GM12878 (cell line): Measurements from ENCODE around the gene SCN5A. TPM values are rescaled to one million over a fixed set of nuclear protein-coding genes. Genes with fewer than 3 reads are reported as not detected.

ENCODE experiments used
- ATAC-seq: fragments of 200-7000 bp; cut with Tn5 transposase; 3 replicates; pipeline ENCODE4 v1.9.1; 2020; ENCODE audit warnings: mild to moderate bottlenecking, moderate library complexity
- BruUV-seq: library from RNA; stranded (reverse); fragments of 400-500 nt; replicated peaks from 2 replicates; lab custom pipeline; 2021; lab: Mats Ljungman, UMichigan
- CTCF ChIA-PET: fragments of 300-600 bp; sonication (Branson Sonifier 250); formaldehyde crosslinking; extraction: SDS; loops from one replicate; lab custom pipeline; 2021; ENCODE audit warnings: inconsistent platforms; lab: Yijun Ruan, JAX
- POLR2A ChIA-PET: fragments of 350-600 bp; formaldehyde crosslinking; extraction: SDS; loops from one replicate; lab custom pipeline; 2021; ENCODE audit warnings: inconsistent platforms; lab: Charles Lee
- RAD21 ChIA-PET: fragments of 300-600 bp; sonication (Branson Sonifier 250); formaldehyde crosslinking; loops from one replicate; lab custom pipeline; 2023; ENCODE audit warnings: antibody characterized with exemption; ENCODE audit not compliant: unreplicated experiment; lab: Charles Lee
- SMC1A ChIA-PET: fragments of 300-600 bp; sonication (Branson Sonifier 250); formaldehyde crosslinking; loops from one replicate; lab custom pipeline; 2023; ENCODE audit not compliant: unreplicated experiment, uncharacterized antibody; lab: Charles Lee
- DNase-seq: peaks from one replicate; pipeline ENCODE4 v3.0.0-alpha.2; 2011; ENCODE audit warnings: low read depth, low spot score
- FAIRE-seq: peaks from 3 replicates; lab custom pipeline; 2011; peaks lifted over from hg19 to GRCh38; lab: Jason Lieb, UNC
- H2AFZ ChIP-seq: 2 replicates; pipeline ENCODE4 v1.6.0; 2011; ENCODE audit warnings: low read depth, low read length, control low read depth; ENCODE audit not compliant: control insufficient read depth
- H3K27ac ChIP-seq: 2 replicates; pipeline ENCODE4 v1.5.1; 2011; ENCODE audit warnings: control low read depth; ENCODE audit not compliant: control insufficient read depth, insufficient read depth
- H3K27me3 ChIP-seq, 2 experiments: replicated peaks in 1 of 2; 2 replicates each; pipeline versions ENCODE4 v1.6.0 to v1.6.1; 2011; ENCODE audit warnings: low read length in 1 of 2; ENCODE audit not compliant: control insufficient read depth in 2 of 2, insufficient read depth in 2 of 2
- H3K36me3 ChIP-seq, 2 experiments: 2 replicates each; pipeline ENCODE4 v1.5.1; 2011; ENCODE audit warnings: low read length in 1 of 2; ENCODE audit not compliant: control insufficient read depth in 2 of 2, insufficient read depth in 2 of 2
- H3K4me1 ChIP-seq: 2 replicates; pipeline ENCODE4 v1.6.1; 2011; ENCODE audit warnings: mild to moderate bottlenecking, low read length, moderate library complexity, mixed read lengths; ENCODE audit not compliant: control insufficient read depth, insufficient read depth
- H3K4me2 ChIP-seq: 2 replicates; pipeline ENCODE4 v1.6.0; 2011; ENCODE audit warnings: control low read depth; ENCODE audit not compliant: control insufficient read depth, insufficient read depth
- H3K4me3 ChIP-seq: fragments of 200-600 bp; sonication (generic); 2 replicates; pipeline ENCODE4 v1.5.1; 2016
- H3K79me2 ChIP-seq: 2 replicates; pipeline ENCODE4 v1.6.0; 2011; ENCODE audit warnings: low read length; ENCODE audit not compliant: control insufficient read depth, insufficient read depth
- H3K9ac ChIP-seq: 2 replicates; pipeline ENCODE4 v1.8.0; 2011; ENCODE audit warnings: low read length, control low read depth, mixed read lengths; ENCODE audit not compliant: control insufficient read depth, insufficient read depth
- H3K9me3 ChIP-seq: replicated peaks from 3 replicates; pipeline ENCODE4 v1.5.1; 2011; ENCODE audit warnings: mild to moderate bottlenecking, low read length; ENCODE audit not compliant: control insufficient read depth, insufficient read depth
- H4K20me1 ChIP-seq: 2 replicates; pipeline ENCODE4 v1.6.0; 2011; ENCODE audit not compliant: control insufficient read depth, insufficient read depth
- BCL3 ChIP-seq: IDR thresholded peaks from 2 replicates; pipeline ENCODE4 v1.6.1; 2011; ENCODE audit warnings: borderline replicate concordance, low read depth, mild to moderate bottlenecking, moderate library complexity, low read length; ENCODE audit not compliant: insufficient read depth, poor library complexity, severe bottlenecking
- CTCF ChIP-seq, 3 experiments: IDR thresholded peaks in 2 of 3; conservative IDR thresholded peaks in 1 of 3; 2 replicates each; pipeline ENCODE4 v1.5.1; 2011; ENCODE audit warnings: low read depth in 3 of 3, low read length in 3 of 3, mild to moderate bottlenecking in 3 of 3, control low read depth in 2 of 3, moderate library complexity in 2 of 3, inconsistent platforms in 1 of 3, mixed read lengths in 1 of 3; ENCODE audit not compliant: control insufficient read depth in 2 of 3, insufficient read depth in 1 of 3; ENCODE audit errors: extremely low read depth in 1 of 3
- HDGF ChIP-seq: fragments of 450-650 bp; IDR thresholded peaks from 2 replicates; pipeline ENCODE4 v1.6.1; 2016; ENCODE audit warnings: antibody characterized with exemption
- IKZF1 ChIP-seq: fragments of 450-650 bp; conservative IDR thresholded peaks from 2 replicates; pipeline ENCODE4 v1.6.1; 2017; ENCODE audit warnings: antibody characterized with exemption, mild to moderate bottlenecking
- IRF3 ChIP-seq: fragments of 450-650 bp; IDR thresholded peaks from 2 replicates; pipeline ENCODE4 v1.6.1; 2014; ENCODE audit warnings: mild to moderate bottlenecking
- KDM1A ChIP-seq: fragments of 200-600 bp; sonication (generic); IDR thresholded peaks from 2 replicates; pipeline ENCODE4 v1.6.1; 2016; ENCODE audit warnings: borderline replicate concordance
- MYB ChIP-seq: fragments of 150-350 bp; IDR thresholded peaks from 2 replicates; pipeline ENCODE4 v1.6.1; 2014; ENCODE audit warnings: mild to moderate bottlenecking, low read depth, low read length, borderline replicate concordance
- PAX8 ChIP-seq: fragments of 450-650 bp; IDR thresholded peaks from 2 replicates; pipeline ENCODE4 v1.6.1; 2017; ENCODE audit warnings: mild to moderate bottlenecking, moderate library complexity
- POU2F2 ChIP-seq: IDR thresholded peaks from 3 replicates; pipeline ENCODE4 v1.6.1; 2011; ENCODE audit warnings: low read depth, mild to moderate bottlenecking, low read length, borderline replicate concordance
- PRDM15 ChIP-seq: fragments of 450-650 bp; formaldehyde crosslinking; IDR thresholded peaks from 2 replicates; pipeline ENCODE4 v1.4.0; 2020; ENCODE audit warnings: mild to moderate bottlenecking, moderate library complexity
- SMAD5 ChIP-seq: IDR thresholded peaks from 2 replicates; pipeline ENCODE4 v1.6.1; 2016; ENCODE audit warnings: antibody characterized with exemption, low read depth
- TBL1XR1 ChIP-seq: IDR thresholded peaks from 2 replicates; pipeline ENCODE4 v1.6.1; 2012; ENCODE audit warnings: low read depth, low read length, improper control_type of control experiment
- ZBTB33 ChIP-seq: fragments of 450-650 bp; IDR thresholded peaks from 2 replicates; pipeline ENCODE4 v1.6.1; 2017; ENCODE audit warnings: mild to moderate bottlenecking
- ZNF207 ChIP-seq: fragments of 450-650 bp; IDR thresholded peaks from 2 replicates; pipeline ENCODE4 v1.6.1; 2014; ENCODE audit warnings: antibody characterized with exemption, mild to moderate bottlenecking, borderline replicate concordance
- ZNF622 ChIP-seq: fragments of 450-650 bp; IDR thresholded peaks from 2 replicates; pipeline ENCODE4 v1.6.1; 2017; ENCODE audit warnings: mild to moderate bottlenecking, inconsistent platforms
- WGBS: methylation state at CpG from one replicate; pipeline ENCODE4 v1.1.6; 2016; ENCODE audit warnings: low lambda C conversion rate; ENCODE audit not compliant: insufficient replicate concordance, insufficient coverage; ENCODE audit errors: missing lambda C conversion rate; 5-methylcytosine and 5-hydroxymethylcytosine counted together
- in situ Hi-C: fragments of 300-500 bp; cut with MboI; formaldehyde crosslinking; loops from 9 replicates; pipeline ENCODE4 v1.14.3; 2018; ENCODE audit warnings: mixed read lengths
- intact Hi-C: fragments of 100-400 bp; cut with micrococcal nuclease; formaldehyde crosslinking; loops from one replicate; pipeline ENCODE4 v1.14.2; 2022; ENCODE audit not compliant: unreplicated experiment
- polyA plus RNA-seq, 11 experiments: library from polyadenylated mRNA; depleted of rRNA in 4 of 11; unstranded in 6 of 11; stranded (reverse) in 5 of 11; fragments of >200 nt; fragmentation: Nextera tagmentation in 4 of 11; fragmentation: Illumina TruSeq in 1 of 11; extraction: Ambion mirVana in 4 of 11; extraction: Trizol in 1 of 11; gene quantifications; 1 replicate in 1 of 11; 2 replicates in 10 of 11; pipeline versions ENCODE4 v1.2.1 to v1.2.3, GENCODE V29; 2011 to 2016; ENCODE audit warnings: inconsistent platforms in 2 of 11, missing spikeins in 2 of 11, low read depth in 1 of 11
- total RNA-seq, 4 experiments: library from RNA; depleted of rRNA in 3 of 4; stranded (reverse); fragments of >200 nt in 3 of 4; fragmentation: Illumina TruSeq in 1 of 4; extraction: Trizol in 1 of 4; gene quantifications; 2 replicates each; pipeline versions ENCODE4 v1.2.1 to v1.2.3, GENCODE V29; 2013 to 2021

SCN5A gene
- total and polyA plus RNA-seq, 10 of the 15 experiments (the other 5 are each of a cell fraction or from before 2014, with no cell fraction given): not detected

GRCh38 chr3:38555926-38556325 is 93.6 kb downstream of the SCN5A start:
- no peaks in the 10 kb centered on the region for H3K27me3 ChIP-seq
- ChIA-PET SMC1A (no interaction called here), CTCF (interaction anchor here (1.0 kb wide), 1 partner anchor 35 kb away, joined by 4 read pairs; no protein-coding TSS in a partner anchor), POLR2A (no interaction called here), RAD21 (no interaction called here)
- no peak for ATAC-seq
- intact Hi-C loops: no loop called here
- no peak overlapping the region for H2AFZ ChIP-seq
- in situ Hi-C loops: no loop called here
- 3% methylated on average over 2 of the region's 2 CpGs for WGBS
- no peak overlapping the region for H3K4me3 ChIP-seq
- no peak overlapping the region for H3K9ac ChIP-seq
- H3K36me3 ChIP-seq: no peaks in the 10 kb centered on the region
- FAIRE-seq: no peak
- H4K20me1 ChIP-seq: no peaks in the 10 kb centered on the region
- no peak for DNase-seq
- no peak overlapping the region for H3K4me2 ChIP-seq
- no peaks in the 10 kb centered on the region; the same call in 2 of the 3 replicates for H3K9me3 ChIP-seq
- H3K4me1 ChIP-seq: no peaks in the 10 kb centered on the region
- no TSS peak for BruUV-seq
- no peak overlapping the region for H3K27ac ChIP-seq
- no peaks in the 10 kb centered on the region for H3K79me2 ChIP-seq
- no peak for TF ChIP-seq HDGF
- no peak for TF ChIP-seq KDM1A
- TF ChIP-seq IRF3: no peak
- no peak for TF ChIP-seq IKZF1
- no peak for TF ChIP-seq ZNF207
- no peak for TF ChIP-seq MYB
- no peak for TF ChIP-seq TBL1XR1
- no peak for TF ChIP-seq ZNF622
- no peak for TF ChIP-seq PRDM15 (CRISPR knock-in tag)
- TF ChIP-seq CTCF (IDR thresholded peaks at IDR 0.05 in 2 of 3, conservative IDR thresholded peaks at IDR 0.05 in 1 of 3; ENCODE audit: control insufficient read depth in 2 of 3, extremely low read depth in 1 of 3, insufficient read depth in 1 of 3, low read depth in 3 of 3, low read length in 3 of 3): no peak
- TF ChIP-seq SMAD5: no peak
- no peak for TF ChIP-seq POU2F2
- no peak for TF ChIP-seq BCL3
- no peak for TF ChIP-seq PAX8
- TF ChIP-seq ZBTB33: no peak
